Neural cell (in vitro differentiated cells): ENCODE measurements around the gene HDAC7. TPM values are rescaled to one million over a fixed set of nuclear protein-coding genes. Genes with fewer than 3 reads are reported as not detected.

ENCODE experiments used
- H2AFZ ChIP-seq: fragments of 200-600, 300-800 bp; sonication (generic), shearing (Covaris generic); 2 replicates; pipeline ENCODE4 v1.6.0; 2014; ENCODE audit warnings: low read depth, mild to moderate bottlenecking, antibody characterized with exemption, low read length, moderate library complexity
- H3F3A ChIP-seq: fragments of 200-600 bp; shearing (Covaris generic); 2 replicates; pipeline ENCODE4 v1.6.1; 2016; ENCODE audit warnings: mild to moderate bottlenecking, moderate library complexity, mixed read lengths, antibody characterized with exemption, low read length; ENCODE audit not compliant: insufficient read depth, poor library complexity, severe bottlenecking
- H3K27ac ChIP-seq: fragments of 200-600, 300-800 bp; sonication (generic), shearing (Covaris generic); 2 replicates; pipeline ENCODE4 v1.5.1; 2014; ENCODE audit warnings: mild to moderate bottlenecking, low read length, moderate library complexity
- H3K27me3 ChIP-seq: fragments of 300-800, 200-600 bp; sonication (generic), shearing (Covaris generic); 2 replicates; pipeline ENCODE4 v1.6.0; 2014; ENCODE audit warnings: mild to moderate bottlenecking, low read depth, low read length, moderate library complexity; ENCODE audit not compliant: insufficient read depth
- H3K36me3 ChIP-seq: fragments of 300-800, 200-600 bp; sonication (generic), shearing (Covaris generic); 2 replicates; pipeline ENCODE4 v1.5.1; 2014; ENCODE audit warnings: mild to moderate bottlenecking, antibody characterized with exemption, low read length, moderate library complexity; ENCODE audit not compliant: insufficient read depth
- H3K4me2 ChIP-seq: fragments of 300-800, 200-600 bp; sonication (generic), shearing (Covaris generic); 2 replicates; pipeline ENCODE4 v1.6.0; 2014; ENCODE audit warnings: mild to moderate bottlenecking, low read length
- H3K4me3 ChIP-seq: fragments of 300-800, 200-600 bp; sonication (generic), shearing (Covaris generic); 2 replicates; pipeline ENCODE4 v1.5.1; 2014; ENCODE audit warnings: mild to moderate bottlenecking, low read length, moderate library complexity
- H3K79me2 ChIP-seq: fragments of 200-600 bp; shearing (Covaris generic); replicated peaks from 2 replicates; pipeline ENCODE4 v1.6.0; 2014; ENCODE audit warnings: mild to moderate bottlenecking, low read length, moderate library complexity; ENCODE audit not compliant: insufficient read depth
- H3K9ac ChIP-seq: fragments of 300-800, 200-600 bp; sonication (generic), shearing (Covaris generic); 2 replicates; pipeline ENCODE4 v1.6.1; 2016; ENCODE audit warnings: mild to moderate bottlenecking, low read length, mixed read lengths
- H3K9me2 ChIP-seq: fragments of 200-600 bp; shearing (Covaris generic); 2 replicates; pipeline ENCODE4 v1.6.1; 2016; ENCODE audit warnings: mild to moderate bottlenecking, low read length, mixed read lengths; ENCODE audit not compliant: insufficient read depth
- H3K9me3 ChIP-seq: fragments of 200-600, 300-800 bp; sonication (generic), shearing (Covaris generic); 2 replicates; pipeline ENCODE4 v1.6.1; 2016; ENCODE audit warnings: mild to moderate bottlenecking, mixed run types, low read length, moderate library complexity, mixed read lengths
- H4K20me1 ChIP-seq: fragments of 200-600 bp; shearing (Covaris generic); 2 replicates; pipeline ENCODE4 v1.6.1; 2016; ENCODE audit warnings: mild to moderate bottlenecking, mixed run types; ENCODE audit not compliant: insufficient read depth
- EP300 ChIP-seq: fragments of 450-650 bp; conservative IDR thresholded peaks from 2 replicates; pipeline ENCODE4 v1.6.1; 2014; ENCODE audit warnings: antibody characterized with exemption, mild to moderate bottlenecking, moderate library complexity; ENCODE audit not compliant: poor library complexity, severe bottlenecking
- EZH2 ChIP-seq: fragments of 200-600, 300-800 bp; shearing (Covaris generic), sonication (generic); IDR thresholded peaks from 2 replicates; pipeline ENCODE4 v1.6.1; 2014; ENCODE audit warnings: antibody characterized with exemption, low read length, borderline replicate concordance, mild to moderate bottlenecking; ENCODE audit not compliant: insufficient read depth, poor library complexity, severe bottlenecking
- MXI1 ChIP-seq: fragments of 450-650 bp; conservative IDR thresholded peaks from 2 replicates; pipeline ENCODE4 v1.6.1; 2014; ENCODE audit warnings: antibody characterized with exemption, mild to moderate bottlenecking; ENCODE audit not compliant: poor library complexity, severe bottlenecking
- POLR2AphosphoS5 ChIP-seq: IDR thresholded peaks from 2 replicates; pipeline ENCODE4 v1.6.1; 2012
- RAD21 ChIP-seq: fragments of 450-650 bp; conservative IDR thresholded peaks from 2 replicates; pipeline ENCODE4 v1.6.1; 2014; ENCODE audit warnings: antibody characterized with exemption, mild to moderate bottlenecking, moderate library complexity
- SMC3 ChIP-seq: fragments of 450-650 bp; conservative IDR thresholded peaks from 2 replicates; pipeline ENCODE4 v1.6.1; 2014; ENCODE audit warnings: antibody characterized with exemption, mild to moderate bottlenecking, moderate library complexity; ENCODE audit not compliant: poor library complexity
- TAF1 ChIP-seq: IDR thresholded peaks from 2 replicates; pipeline ENCODE4 v1.6.1; 2012; ENCODE audit warnings: low read depth
- polyA plus RNA-seq: library from polyadenylated mRNA; depleted of rRNA; stranded (reverse); fragments of >200 nt; gene quantifications from 2 replicates; pipeline ENCODE4 v1.2.3, GENCODE V29; 2014
- TF ChIP-seq, protein P1 (sequence below): fragments of 450-650 bp; IDR thresholded peaks from 2 replicates; pipeline ENCODE4 v1.5.1; 2014; ENCODE audit warnings: antibody characterized with exemption, mild to moderate bottlenecking, moderate library complexity; ENCODE audit not compliant: poor library complexity, severe bottlenecking
- TF ChIP-seq, protein P2 (sequence below): IDR thresholded peaks from 2 replicates; pipeline ENCODE4 v1.6.1; 2012; ENCODE audit warnings: borderline replicate concordance

Gene HDAC7
- polyA plus RNA-seq, 1 donor from 2014 or later = 30.2 TPM

DNA sequence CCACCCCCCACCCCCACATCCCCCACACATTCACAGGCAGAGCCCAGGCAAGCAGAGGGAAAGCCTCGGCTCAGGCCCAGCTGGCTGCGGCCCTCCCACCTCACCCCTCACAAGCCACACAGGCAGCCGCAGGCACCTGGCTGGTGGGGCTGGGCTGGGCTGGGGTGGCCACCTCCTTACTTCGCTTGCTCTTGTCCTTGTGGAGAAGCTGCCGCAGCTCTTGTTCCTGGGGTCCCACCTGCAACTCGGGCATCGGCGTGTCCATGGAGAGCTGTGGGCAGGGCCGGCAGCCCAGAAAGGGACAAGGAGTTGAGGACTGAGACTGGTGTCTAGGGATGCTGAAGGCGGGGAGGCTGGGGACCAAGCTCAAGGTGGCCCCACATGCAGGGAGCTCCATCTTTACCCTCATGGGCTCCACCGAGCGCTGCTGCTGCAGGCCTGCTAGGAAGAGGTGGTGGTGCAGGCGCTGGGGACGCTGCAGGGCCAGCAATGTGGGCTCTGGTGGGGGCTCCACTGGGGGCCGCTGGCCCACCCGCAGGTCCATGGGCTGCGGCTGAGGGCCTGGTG, 21.2 kb downstream of the HDAC7 start:
- Histone ChIP-seq H3K4me3 (no peak overlapping the region), H3K36me3 (no peaks in the 10 kb centered on the region), H3K9me3 (no peaks in the 10 kb centered on the region), H3K27ac (no peak overlapping the region), H3K79me2 (no peaks in the 10 kb centered on the region), H3K4me2 (no peak overlapping the region), H2AFZ (no peak overlapping the region), H4K20me1 (no peaks in the 10 kb centered on the region), H3K27me3 (no peaks in the 10 kb centered on the region), H3F3A (no peaks in the 10 kb centered on the region), H3K9me2 (no peaks in the 10 kb centered on the region), H3K9ac (no peak overlapping the region)
- TF ChIP-seq POLR2AphosphoS5 = no peak
- TF ChIP-seq EZH2 = no peak
- no peak for TF ChIP-seq RAD21
- no peak for TF ChIP-seq TAF1
- no peak for TF ChIP-seq EP300
- TF ChIP-seq SMC3 = no peak
- no peak for TF ChIP-seq MXI1
- TF ChIP-seq, protein P1, sequence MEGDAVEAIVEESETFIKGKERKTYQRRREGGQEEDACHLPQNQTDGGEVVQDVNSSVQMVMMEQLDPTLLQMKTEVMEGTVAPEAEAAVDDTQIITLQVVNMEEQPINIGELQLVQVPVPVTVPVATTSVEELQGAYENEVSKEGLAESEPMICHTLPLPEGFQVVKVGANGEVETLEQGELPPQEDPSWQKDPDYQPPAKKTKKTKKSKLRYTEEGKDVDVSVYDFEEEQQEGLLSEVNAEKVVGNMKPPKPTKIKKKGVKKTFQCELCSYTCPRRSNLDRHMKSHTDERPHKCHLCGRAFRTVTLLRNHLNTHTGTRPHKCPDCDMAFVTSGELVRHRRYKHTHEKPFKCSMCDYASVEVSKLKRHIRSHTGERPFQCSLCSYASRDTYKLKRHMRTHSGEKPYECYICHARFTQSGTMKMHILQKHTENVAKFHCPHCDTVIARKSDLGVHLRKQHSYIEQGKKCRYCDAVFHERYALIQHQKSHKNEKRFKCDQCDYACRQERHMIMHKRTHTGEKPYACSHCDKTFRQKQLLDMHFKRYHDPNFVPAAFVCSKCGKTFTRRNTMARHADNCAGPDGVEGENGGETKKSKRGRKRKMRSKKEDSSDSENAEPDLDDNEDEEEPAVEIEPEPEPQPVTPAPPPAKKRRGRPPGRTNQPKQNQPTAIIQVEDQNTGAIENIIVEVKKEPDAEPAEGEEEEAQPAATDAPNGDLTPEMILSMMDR = no peak
- TF ChIP-seq, protein P2, sequence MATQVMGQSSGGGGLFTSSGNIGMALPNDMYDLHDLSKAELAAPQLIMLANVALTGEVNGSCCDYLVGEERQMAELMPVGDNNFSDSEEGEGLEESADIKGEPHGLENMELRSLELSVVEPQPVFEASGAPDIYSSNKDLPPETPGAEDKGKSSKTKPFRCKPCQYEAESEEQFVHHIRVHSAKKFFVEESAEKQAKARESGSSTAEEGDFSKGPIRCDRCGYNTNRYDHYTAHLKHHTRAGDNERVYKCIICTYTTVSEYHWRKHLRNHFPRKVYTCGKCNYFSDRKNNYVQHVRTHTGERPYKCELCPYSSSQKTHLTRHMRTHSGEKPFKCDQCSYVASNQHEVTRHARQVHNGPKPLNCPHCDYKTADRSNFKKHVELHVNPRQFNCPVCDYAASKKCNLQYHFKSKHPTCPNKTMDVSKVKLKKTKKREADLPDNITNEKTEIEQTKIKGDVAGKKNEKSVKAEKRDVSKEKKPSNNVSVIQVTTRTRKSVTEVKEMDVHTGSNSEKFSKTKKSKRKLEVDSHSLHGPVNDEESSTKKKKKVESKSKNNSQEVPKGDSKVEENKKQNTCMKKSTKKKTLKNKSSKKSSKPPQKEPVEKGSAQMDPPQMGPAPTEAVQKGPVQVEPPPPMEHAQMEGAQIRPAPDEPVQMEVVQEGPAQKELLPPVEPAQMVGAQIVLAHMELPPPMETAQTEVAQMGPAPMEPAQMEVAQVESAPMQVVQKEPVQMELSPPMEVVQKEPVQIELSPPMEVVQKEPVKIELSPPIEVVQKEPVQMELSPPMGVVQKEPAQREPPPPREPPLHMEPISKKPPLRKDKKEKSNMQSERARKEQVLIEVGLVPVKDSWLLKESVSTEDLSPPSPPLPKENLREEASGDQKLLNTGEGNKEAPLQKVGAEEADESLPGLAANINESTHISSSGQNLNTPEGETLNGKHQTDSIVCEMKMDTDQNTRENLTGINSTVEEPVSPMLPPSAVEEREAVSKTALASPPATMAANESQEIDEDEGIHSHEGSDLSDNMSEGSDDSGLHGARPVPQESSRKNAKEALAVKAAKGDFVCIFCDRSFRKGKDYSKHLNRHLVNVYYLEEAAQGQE = no peak

DNA sequence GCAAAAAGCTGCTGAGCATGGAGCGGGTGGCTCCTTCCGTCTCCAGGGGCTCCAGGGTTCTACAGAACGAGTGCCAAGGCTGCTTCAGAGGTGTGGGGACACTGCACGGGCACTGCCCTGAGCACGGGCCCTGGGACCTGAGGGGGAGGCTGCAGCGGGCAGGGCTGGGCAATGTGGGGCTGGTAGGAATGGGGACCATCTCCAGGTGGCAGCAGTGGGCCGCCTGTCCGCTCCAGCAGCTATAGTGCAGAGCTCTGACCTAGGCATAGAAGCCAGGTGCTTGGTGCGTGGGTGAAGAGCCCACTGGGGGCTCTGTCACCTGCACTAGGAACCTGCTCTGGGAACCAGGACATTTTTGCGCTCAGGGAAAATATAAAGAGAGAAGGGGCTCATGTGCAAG, 22.3 kb downstream of the HDAC7 start:
- Histone ChIP-seq H2AFZ (no peak overlapping the region), H3K27ac (no peak overlapping the region), H3F3A (no peaks in the 10 kb centered on the region), H3K9me3 (no peaks in the 10 kb centered on the region), H3K9me2 (no peaks in the 10 kb centered on the region), H3K27me3 (no peaks in the 10 kb centered on the region), H4K20me1 (no peaks in the 10 kb centered on the region), H3K4me2 (no peak overlapping the region), H3K4me3 (no peak overlapping the region), H3K79me2 (no peaks in the 10 kb centered on the region), H3K9ac (no peak overlapping the region), H3K36me3 (no peaks in the 10 kb centered on the region)
- TF ChIP-seq EP300 = no peak
- TF ChIP-seq, protein P2 = no peak
- no peak for TF ChIP-seq MXI1
- TF ChIP-seq, protein P1 = peak; percentile 54
- peak; percentile 63 for TF ChIP-seq RAD21
- no peak for TF ChIP-seq EZH2
- no peak for TF ChIP-seq POLR2AphosphoS5
- peak; percentile 68 for TF ChIP-seq SMC3
- TF ChIP-seq TAF1 = no peak
